GM12801 (cell line): ENCODE data around the gene SORL1.

Experiments used
- TF ChIP-seq, protein P1 (sequence below): IDR thresholded peaks from one replicate; pipeline ENCODE4 v1.5.1; 2011; ENCODE audit warnings: control low read depth; ENCODE audit not compliant: insufficient read length; ENCODE audit errors: extremely low read depth

SORL1 gene

DNA sequence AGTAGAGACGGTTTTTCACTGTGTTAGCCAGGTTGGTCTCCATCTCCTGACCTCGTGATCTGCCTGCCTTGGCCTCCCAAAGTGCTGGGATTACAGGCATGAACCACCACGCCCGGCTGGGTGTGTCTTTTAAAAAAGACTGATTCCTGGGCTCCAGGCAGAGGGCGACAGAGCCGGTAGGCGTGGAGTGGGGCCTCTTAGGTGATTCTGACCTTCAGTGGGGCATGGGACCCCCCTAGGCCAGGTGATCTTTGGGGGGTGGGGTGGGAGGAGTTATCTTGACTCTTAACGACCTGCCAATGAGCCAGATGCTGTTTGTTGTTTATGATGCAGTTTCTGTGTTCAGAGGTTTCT, 13.6 kb downstream of the SORL1 start:
- TF ChIP-seq, protein P1, sequence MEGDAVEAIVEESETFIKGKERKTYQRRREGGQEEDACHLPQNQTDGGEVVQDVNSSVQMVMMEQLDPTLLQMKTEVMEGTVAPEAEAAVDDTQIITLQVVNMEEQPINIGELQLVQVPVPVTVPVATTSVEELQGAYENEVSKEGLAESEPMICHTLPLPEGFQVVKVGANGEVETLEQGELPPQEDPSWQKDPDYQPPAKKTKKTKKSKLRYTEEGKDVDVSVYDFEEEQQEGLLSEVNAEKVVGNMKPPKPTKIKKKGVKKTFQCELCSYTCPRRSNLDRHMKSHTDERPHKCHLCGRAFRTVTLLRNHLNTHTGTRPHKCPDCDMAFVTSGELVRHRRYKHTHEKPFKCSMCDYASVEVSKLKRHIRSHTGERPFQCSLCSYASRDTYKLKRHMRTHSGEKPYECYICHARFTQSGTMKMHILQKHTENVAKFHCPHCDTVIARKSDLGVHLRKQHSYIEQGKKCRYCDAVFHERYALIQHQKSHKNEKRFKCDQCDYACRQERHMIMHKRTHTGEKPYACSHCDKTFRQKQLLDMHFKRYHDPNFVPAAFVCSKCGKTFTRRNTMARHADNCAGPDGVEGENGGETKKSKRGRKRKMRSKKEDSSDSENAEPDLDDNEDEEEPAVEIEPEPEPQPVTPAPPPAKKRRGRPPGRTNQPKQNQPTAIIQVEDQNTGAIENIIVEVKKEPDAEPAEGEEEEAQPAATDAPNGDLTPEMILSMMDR, result no peak

DNA sequence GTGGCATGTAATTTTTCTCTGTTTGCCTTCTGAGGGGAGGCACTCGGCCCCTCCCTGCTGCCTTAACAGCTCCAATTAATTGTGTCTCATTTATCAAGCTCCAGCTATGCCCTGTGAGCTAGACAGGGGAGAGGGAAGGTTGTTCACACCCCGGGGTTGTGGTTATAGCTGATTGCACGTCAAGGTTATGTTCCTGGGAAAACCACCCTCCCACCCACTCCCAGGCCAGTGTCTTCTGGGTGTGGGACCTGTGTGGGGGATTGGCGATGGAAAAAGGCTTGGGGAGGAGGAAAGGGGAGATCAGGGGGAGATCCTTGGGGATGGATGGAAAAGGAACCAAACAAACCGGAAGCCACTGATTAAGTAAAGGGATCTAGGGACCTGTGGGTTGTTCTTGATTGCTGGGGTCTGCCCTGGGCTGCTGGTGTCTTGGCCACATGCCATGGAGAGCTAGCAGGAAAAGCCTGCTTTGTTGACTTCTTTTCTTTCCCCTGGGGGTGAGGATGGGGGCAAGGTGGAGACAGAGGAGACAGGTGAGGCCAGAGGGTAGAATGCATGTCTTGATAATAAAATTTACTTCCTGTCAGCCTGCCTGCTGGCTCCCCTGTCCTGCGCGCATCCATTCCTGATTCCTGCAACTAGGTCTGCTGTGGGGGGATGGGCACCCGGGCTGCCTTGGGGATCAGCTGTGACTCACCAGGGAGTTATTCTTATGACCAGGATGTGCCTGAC, 14.1 kb downstream of the SORL1 start:
- TF ChIP-seq, protein P1, result no peak

DNA sequence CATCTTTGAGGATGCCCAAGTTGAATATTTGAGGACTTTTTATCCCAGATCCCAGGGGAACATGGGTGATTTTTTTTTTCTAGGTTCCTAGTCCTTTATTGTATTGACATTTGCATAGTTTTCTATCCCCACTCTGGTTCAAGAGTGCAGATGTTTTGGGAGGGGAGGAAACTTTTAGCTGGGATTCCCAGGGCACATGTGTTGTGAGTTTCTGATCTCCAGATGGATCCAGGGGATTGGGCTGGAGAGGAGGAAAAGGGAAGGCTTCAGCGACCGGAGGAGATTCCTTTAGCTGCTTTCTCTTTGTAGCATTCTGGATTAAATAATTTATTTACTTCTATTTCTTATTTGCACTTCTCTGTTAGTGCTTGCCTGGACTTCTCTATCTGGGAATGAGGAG, 15.4 kb downstream of the SORL1 start:
- TF ChIP-seq, protein P1, result no peak

DNA sequence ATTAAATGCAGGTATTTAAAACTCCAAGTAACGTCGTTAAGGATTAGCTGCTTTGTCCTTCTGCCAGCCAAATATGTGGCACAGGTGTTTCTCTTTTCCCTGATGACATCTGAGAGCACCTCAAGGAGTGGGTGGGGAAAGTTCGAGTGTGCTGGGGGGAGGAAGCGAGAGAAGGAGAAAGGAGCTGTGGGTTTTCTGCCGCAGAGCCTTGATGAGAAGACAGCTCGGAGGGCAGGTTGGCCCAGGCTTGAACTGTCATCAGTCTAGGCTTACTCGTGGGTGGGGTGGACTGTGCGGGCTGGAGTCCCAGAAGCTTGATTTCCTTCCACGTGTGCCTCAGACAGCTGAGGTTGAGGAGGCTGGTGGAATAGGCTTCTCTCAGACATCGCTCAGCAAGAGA, 15.9 kb downstream of the SORL1 start:
- TF ChIP-seq, protein P1, result no peak

DNA sequence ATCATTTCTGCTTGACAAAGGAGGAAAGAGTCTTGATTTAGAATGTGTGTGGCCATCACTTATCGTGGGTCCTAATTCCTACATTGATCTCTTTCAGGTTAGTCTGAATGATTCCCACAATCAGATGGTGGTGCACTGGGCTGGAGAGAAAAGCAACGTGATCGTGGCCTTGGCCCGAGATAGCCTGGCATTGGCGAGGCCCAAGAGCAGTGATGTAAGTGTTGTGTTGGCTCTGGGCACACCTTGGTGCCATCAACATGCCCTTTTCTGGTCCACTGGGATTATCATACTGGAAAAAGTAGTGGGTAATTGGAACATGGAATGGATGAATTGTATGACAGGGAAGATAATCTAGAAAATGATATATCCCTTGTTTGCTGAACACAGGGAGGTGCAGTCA, 17.8 kb downstream of the SORL1 start:
- TF ChIP-seq, protein P1, result no peak

DNA sequence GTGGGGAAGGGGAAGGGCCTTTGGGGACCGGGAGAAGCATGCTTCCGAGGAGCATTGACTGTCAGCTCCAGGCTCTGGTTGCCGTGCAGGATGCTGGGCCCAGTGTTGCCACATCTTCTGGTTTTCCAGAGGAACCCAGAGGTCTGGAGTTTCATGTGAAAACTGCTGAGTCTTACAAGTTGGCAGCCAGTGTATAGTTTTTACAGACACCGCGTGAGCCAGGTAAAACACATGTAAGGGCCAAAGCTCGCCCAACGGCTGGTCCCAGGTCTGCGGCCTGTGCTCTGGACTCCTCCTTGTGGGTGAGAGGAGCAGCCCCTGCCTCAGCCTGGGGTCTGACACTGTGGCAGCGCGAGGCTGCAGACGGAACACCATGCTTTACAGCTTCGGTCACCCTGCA, 19.1 kb downstream of the SORL1 start:
- TF ChIP-seq, protein P1, result no peak

DNA sequence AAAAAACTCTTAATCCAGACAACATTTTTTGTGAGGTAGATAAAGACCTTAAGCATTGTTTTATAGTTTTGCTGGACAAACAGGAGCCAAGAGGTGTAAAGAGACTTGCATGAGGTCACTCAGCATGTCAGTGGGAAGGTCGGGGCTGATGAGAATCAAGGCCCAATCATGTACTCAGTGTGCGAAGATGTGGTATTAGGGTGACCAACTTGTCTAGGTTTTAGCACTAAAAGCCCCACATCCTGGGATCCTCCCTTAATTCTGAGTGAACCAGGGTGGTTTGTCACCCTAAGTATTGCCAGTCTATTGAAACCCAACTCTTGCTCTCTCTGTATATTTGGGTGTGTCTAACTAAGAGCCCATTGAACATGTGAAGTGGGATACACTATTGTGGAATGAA, 20.2 kb downstream of the SORL1 start:
- TF ChIP-seq, protein P1, result no peak
